HT-29 (cell line): ENCODE results near the gene CNNM3. TPM values are rescaled to one million over a fixed set of nuclear protein-coding genes. Genes with fewer than 3 reads are reported as not detected.
"Not testable (repeated sequence)": the region's sequence is repeated elsewhere in the genome, so short reads cannot be mapped to it uniquely, and the experiment has no call there.

Experiments used
- DNase-seq: peaks from one replicate; pipeline ENCODE4 v3.0.0-alpha.2; 2015; ENCODE audit warnings: low spot score
- total RNA-seq: library from RNA; depleted of rRNA; stranded (reverse); fragments of >200 nt; shearing (Covaris generic); gene quantifications from 2 replicates; pipeline ENCODE4 v1.2.3, GENCODE V29; 2014; rRNA removed

The CNNM3 gene
- 21.2 and 24.9 TPM in 2 replicates for total RNA-seq

- peak; percentile 92 for DNase-seq
Measured at GRCh38 chr2:96816127-96816835, at the start of gene CNNM3. TSS of gene CNNM3 (plus strand) at chr2:96816268. CDS start at chr2:96816278, 10 bp downstream.

- DNase-seq = no peak
Measured at GRCh38 chr2:96767135-96767871, 48.8 kb upstream of the CNNM3 start.

- DNase-seq = no peak
Measured at GRCh38 chr2:96768083-96768561, 47.9 kb upstream of the CNNM3 start.

DNA sequence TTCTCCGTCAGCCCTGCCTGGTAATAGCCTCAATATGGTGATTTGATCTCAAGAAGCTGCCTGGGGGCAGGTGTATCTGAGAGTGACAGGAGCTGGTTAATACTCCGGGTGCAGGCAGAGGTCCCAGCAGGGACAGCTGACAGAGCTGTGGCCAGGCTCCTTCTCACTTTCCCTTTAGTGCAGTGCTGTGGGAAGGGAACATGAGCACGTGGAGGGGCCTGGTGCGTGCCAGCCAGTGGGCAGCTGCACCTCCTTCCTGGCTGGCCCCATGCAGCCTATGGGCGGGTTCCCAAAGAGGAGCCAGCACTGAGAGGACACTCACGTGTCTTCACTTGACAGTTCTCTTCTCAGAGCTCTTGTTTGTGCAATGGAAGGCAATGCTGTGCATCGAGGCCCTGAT, 46.3 kb upstream of the CNNM3 start:
- DNase-seq = no peak

GRCh38 chr2:96770442-96771202, 45.4 kb upstream of the CNNM3 start:
- no peak for DNase-seq

DNA sequence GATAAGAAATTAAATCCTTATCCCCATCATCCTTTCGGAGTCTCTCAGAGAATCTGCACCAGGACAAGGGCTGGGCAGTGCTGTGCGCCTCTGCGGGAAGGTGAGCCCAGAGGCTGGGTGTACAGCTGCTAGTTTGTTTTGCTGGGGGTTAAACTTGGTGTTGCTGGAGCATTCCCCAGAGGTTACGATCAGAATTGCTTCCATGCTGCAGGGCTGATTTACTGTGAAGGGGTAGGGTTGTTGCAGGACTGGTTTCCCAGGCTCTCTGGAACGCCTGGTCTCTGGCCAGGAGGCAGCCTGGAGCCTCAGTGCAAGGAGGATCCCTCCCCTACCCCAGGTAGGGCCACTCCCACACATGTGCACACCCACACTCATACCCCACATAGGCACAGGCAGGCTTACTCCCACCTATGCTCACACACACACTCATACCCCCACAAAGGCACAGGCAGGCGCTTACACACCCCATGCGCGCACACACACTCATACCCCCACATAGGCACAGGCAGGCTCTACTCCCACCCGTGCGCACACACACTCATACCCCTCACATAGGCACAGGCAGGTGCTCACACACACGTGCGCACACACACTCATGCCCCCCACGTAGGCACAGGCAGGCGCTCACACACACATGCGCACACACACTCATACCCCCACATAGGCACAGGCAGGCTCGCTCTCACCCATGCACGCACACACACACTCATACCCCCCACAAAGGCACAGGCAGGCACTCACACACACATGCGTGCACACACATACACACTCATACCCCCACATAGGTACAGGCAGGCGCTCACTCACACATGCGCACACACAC, 44.1 kb upstream of the CNNM3 start:
- peak; percentile 79 for DNase-seq

- no peak for DNase-seq
Measured at GRCh38 chr2:96772903-96773671, 43.0 kb upstream of the CNNM3 start.

DNA sequence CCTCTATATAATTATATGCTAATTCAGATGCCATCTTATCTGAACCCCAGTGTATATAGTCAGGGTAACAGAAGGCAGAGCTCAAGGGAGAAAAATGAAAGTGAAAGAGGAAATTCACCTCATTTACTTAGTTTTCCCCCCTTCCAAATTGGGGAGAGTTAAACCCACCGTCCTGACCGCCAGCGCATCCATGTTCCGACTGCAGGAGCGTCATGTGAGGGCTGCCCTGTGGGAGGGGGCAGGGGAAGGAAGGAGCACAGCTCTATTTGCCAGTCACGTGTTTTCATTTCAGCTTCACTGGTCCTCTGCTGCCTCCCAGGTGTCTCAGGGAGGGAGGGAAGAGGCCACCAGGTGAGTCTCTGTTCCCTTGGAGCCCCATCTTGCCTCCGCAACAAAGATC, 42.1 kb upstream of the CNNM3 start:
- DNase-seq = no peak

DNA sequence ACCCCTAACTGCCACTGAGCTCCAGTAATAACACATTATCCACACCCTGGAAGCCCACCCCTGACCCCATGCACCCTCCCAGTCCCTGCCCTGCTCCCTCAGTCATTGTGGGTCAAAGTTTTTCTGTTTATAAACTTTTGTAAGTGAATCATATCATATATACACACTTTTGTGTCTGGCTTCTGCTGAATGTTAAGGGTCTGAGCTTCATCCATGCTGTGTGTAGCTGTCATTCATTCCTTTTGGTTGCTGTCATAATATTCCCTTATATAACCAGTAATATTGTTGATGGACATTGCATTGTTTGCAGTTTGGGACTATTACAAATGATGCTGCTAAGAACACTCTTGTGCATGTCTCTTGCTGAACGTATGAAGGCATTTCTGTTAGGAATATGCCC, 40.9 kb upstream of the CNNM3 start:
- no peak for DNase-seq

- no peak for DNase-seq
Measured at GRCh38 chr2:96783388-96783787, 32.7 kb upstream of the CNNM3 start.

DNA sequence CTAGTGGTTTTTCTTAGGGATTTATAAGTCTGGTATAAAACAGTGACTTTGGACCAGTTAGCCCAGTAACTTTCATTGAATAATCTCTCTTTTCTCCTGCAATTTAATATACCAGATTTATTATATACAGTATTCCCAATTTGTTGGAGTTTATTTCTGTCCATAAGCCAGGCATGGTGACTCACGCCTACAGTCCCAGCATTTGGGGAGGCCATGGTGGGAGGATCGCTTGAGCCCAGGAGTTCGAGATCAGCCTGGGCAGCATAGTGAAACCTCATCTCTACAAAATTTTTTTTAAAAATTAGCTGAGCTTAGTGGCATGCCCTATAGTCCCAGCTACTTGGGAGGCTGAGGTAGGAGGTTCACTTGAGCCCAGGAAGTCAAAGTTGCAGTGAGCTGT, 28.7 kb upstream of the CNNM3 start:
- DNase-seq = no peak

GRCh38 chr2:96788442-96789244, 27.4 kb upstream of the CNNM3 start:
- DNase-seq = peak; percentile 48

- no peak for DNase-seq
Measured at GRCh38 chr2:96789245-96789617, 26.8 kb upstream of the CNNM3 start.

- no peak for DNase-seq
Measured at GRCh38 chr2:96792772-96793749, 23.0 kb upstream of the CNNM3 start.

- DNase-seq = no peak
Measured at GRCh38 chr2:96795076-96795475, 21.0 kb upstream of the CNNM3 start.

GRCh38 chr2:96796497-96796896, 19.6 kb upstream of the CNNM3 start:
- DNase-seq = not testable (repeated sequence)

GRCh38 chr2:96797066-96797625, 18.9 kb upstream of the CNNM3 start:
- no peak for DNase-seq
